Suppressor macrophage treated with lipopolysaccharide for 4 hours (primary cell): ENCODE measurements around the gene TBL1X.
A peak's percentile ranks its signal among the peaks of the same experiment; 100 is the strongest.
"Not testable (repeated sequence)": the region's sequence is repeated elsewhere in the genome, so short reads cannot be mapped to it uniquely, and the experiment has no call there.

Experiments used
- DNase-seq: peaks from one replicate; pipeline ENCODE4 v3.0.0-alpha.2; 2020

The TBL1X gene

GRCh38 chrX:9459186-9459748 is 5.6 kb upstream of the TBL1X start:
- DNase-seq, result peak; percentile 35

GRCh38 chrX:9461087-9461486 is 3.8 kb upstream of the TBL1X start:
- no peak for DNase-seq

- DNase-seq, result no peak
Measured at GRCh38 chrX:9462456-9462855, 2.4 kb upstream of the TBL1X start.

GRCh38 chrX:9465380-9466123 is 694 bp downstream of the TBL1X start:
- no peak for DNase-seq

- DNase-seq, result peak; percentile 30
Measured at GRCh38 chrX:9466124-9466495, 1.3 kb downstream of the TBL1X start.

GRCh38 chrX:9466736-9467135 is 1.9 kb downstream of the TBL1X start:
- DNase-seq, result no peak

GRCh38 chrX:9467146-9467545 is 2.3 kb downstream of the TBL1X start:
- DNase-seq, result no peak

- no peak for DNase-seq
Measured at GRCh38 chrX:9467751-9468150, 2.9 kb downstream of the TBL1X start.

DNA sequence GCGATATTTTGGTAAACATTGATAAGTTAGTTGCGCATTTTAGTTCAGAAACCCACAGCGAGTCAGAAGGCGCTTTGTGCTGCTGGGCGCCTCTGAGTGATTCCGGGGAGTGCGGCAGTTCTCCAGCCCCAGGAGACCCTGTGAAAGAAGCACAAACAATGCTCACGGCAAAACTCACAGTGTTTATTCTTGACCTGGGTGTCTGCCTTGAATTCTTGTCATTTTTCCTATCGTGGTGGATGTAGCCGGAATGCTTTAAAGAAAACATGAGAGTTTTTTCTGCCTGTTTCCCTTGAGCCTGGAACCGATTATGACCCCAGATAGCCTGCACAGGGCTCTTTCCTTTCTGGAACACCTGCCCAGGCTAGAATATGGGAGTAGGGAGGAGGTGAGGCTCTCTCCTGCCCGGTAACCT is 6.7 kb downstream of the TBL1X start:
- DNase-seq, result no peak

GRCh38 chrX:9473708-9474107 is 8.8 kb downstream of the TBL1X start:
- DNase-seq, result no peak

DNA sequence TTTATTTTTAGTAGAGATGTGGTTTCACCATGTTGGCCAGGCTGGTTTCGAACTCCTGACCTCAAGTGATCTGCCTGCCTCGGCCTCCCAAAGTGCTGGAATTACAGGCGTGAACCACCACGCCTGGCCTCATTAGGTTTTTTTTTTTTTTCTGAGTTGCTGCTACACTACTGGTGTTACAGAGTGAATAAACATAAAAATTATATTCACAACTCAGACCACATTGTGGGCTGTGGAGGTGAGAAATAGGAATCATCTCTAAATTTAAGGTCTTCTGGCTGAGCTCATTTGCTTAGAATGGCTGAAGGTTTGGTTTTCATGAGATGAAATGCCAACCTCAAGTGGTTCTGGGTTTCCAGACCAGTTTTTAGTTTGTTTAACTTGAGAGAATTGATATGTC is 10.6 kb downstream of the TBL1X start:
- not testable (repeated sequence) for DNase-seq

DNA sequence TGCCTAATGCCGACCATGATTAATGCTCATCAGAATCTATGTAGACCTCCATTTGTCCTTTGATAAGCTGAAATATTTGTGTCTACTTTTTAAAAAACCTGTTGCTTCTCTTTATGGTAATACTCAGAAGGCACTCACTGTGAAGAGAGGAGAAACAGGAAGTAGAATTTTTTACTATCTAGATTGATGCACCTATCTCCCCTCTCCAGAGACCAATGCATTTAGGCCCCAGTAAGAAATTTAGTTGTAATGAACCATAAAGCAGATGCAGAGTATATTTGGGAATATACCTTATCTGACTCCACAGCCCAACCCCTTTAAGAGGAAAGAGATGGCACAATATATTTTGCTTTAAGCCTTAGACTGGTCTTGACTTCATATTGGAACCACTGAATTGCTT is 11.1 kb downstream of the TBL1X start:
- no peak for DNase-seq

DNA sequence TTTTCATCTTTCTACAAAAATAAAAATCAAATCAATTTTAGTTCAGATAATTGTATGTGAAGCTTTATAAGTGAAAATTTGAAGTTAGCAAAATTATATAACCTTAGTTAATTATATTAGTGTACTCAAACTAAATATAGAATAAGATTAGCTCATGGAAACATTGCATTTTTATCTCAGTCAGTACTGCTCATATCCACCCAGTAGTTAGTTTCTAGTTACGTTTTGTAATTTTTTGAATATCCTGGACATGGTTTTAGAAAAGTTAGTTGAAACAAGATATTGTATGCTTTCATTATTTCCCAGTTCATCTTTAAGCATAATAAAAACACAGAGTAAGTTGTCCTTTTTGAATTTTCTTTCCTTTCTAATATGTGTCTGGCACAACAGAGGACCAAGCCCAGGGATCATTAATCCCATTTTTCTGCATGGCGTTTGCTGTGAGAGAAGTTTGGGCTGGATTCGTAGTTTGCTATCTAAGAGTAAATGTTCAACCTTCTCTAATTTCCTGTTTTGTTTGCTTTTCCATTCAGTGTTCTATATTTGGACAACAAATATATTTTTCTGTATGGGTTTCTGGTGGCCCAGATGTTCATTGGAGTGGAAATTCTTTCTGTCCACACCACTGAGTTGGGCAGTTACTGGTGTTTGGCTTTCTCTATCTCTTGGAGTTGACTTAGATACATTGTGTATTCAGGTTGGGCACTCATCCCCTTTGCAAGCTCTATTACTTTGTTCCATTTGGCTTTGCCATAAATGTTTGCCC is 12.1 kb downstream of the TBL1X start:
- no peak for DNase-seq

GRCh38 chrX:9482408-9482807 is 17.6 kb downstream of the TBL1X start:
- no peak for DNase-seq

DNA sequence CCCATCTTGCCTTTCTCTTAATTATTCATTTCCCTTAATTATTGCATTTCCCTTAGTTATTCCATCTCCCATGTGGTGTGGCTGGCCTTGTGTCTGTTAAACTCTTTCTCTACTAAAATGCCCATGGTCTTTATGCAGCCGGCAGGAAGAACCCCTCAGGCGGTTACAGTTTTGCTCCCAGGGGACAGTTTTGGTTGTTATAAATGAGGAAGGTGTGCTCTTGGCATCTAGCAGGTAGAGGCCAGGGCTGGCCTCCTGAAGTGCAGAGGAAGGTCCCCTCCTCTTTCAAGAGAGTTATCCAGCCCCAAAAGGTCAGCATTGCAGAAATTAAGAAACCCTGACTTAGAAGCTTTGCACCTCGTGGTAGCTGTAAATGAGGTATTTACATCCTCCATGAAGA is 18.0 kb downstream of the TBL1X start:
- DNase-seq, result no peak

- no peak for DNase-seq
Measured at GRCh38 chrX:9483376-9483775, 18.5 kb downstream of the TBL1X start.

- peak; percentile 21 for DNase-seq
Measured at GRCh38 chrX:9486786-9487387, 22.0 kb downstream of the TBL1X start.

DNA sequence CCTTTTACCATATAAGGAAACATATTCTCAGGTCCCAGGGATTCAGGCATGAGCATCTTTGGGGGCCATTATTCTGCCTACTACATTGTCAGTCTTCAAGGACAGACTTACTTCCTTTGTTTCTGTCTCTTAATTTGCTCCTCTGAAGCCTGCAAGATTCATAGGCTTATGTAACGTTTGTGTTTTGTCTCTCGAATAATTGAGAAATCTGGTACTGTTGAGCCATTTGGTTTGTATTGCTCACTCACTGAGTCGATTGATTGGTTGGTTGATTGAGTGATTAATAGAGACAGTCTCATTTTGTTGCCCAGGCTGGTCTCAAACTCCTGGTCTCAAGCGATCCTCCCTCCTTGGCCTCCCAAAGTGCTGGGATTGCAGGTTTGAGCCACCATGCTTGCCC is 23.7 kb downstream of the TBL1X start:
- no peak for DNase-seq

DNA sequence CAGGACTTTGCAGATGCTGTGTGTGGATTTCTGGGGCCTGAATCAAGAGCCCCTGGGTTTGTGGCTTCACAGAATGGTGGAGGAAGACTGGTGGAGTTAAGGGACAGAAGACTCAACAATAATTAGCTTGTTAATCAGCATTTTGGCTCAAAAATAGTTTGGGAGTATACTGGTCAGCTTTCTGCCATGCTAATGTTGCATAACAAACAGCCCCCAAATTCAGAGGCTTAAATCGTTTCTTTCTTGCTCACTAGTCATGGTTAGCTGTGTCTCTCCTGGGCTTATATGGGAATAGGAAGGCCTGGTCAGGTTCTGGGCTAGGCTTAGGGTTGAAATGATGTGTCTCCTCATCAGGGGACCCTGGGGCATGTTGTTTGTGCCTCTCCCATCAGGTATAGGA is 24.4 kb downstream of the TBL1X start:
- DNase-seq, result no peak

GRCh38 chrX:9492901-9493300 is 28.0 kb downstream of the TBL1X start:
- DNase-seq, result no peak

GRCh38 chrX:9493936-9494335 is 29.1 kb downstream of the TBL1X start:
- no peak for DNase-seq

DNA sequence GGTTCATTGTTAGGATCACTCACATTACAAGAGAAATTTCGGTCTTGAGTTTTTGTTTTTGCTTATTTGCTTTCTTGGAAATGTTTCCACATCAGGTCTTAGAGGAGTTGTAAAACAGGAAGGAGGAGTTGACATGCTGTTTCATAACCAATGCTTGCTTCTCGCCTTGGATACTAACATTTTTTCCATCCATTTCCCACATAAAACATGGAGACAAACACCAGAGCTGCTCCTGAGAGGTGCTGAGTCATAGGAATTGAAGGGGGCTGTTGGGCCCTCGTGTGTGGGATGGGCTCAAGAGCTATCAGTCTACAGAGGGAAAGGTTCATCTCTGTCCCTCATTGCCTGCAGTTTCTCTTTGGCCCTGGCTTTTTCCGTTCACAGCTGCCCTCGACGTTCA is 29.9 kb downstream of the TBL1X start:
- peak; percentile 17 for DNase-seq

- no peak for DNase-seq
Measured at GRCh38 chrX:9495496-9495895, 30.6 kb downstream of the TBL1X start.

GRCh38 chrX:9498236-9498635 is 33.4 kb downstream of the TBL1X start:
- no peak for DNase-seq
